Kidney capillary endothelial cell (primary cell): Measurements from ENCODE around the gene VSIG10L2.

ENCODE experiments used
- DNase-seq: peaks from one replicate; pipeline ENCODE4 v3.0.0-alpha.2; 2018; ENCODE audit warnings: low spot score

VSIG10L2 gene

GRCh38 chr11:125947419-125948277, 1.8 kb downstream of the VSIG10L2 start:
- no peak for DNase-seq

GRCh38 chr11:125948278-125949051, 2.6 kb downstream of the VSIG10L2 start:
- DNase-seq: no peak

- DNase-seq: no peak
Measured at GRCh38 chr11:125949271-125950177, 3.7 kb downstream of the VSIG10L2 start.

GRCh38 chr11:125950178-125950490, 4.3 kb downstream of the VSIG10L2 start:
- no peak for DNase-seq

GRCh38 chr11:125950696-125951651, 5.1 kb downstream of the VSIG10L2 start:
- no peak for DNase-seq

GRCh38 chr11:125951731-125952130, 5.9 kb downstream of the VSIG10L2 start:
- no peak for DNase-seq

- DNase-seq: no peak
Measured at GRCh38 chr11:125952559-125952958, 6.7 kb downstream of the VSIG10L2 start.

GRCh38 chr11:125952973-125953372, 7.1 kb downstream of the VSIG10L2 start:
- DNase-seq: no peak

- no peak for DNase-seq
Measured at GRCh38 chr11:125953401-125953935, 7.6 kb downstream of the VSIG10L2 start.

- no peak for DNase-seq
Measured at GRCh38 chr11:125954123-125954944, 8.5 kb downstream of the VSIG10L2 start.

GRCh38 chr11:125954945-125955640, 9.2 kb downstream of the VSIG10L2 start:
- no peak for DNase-seq

- DNase-seq: no peak
Measured at GRCh38 chr11:125955856-125956255, 10.0 kb downstream of the VSIG10L2 start.

GRCh38 chr11:125956391-125957134, 10.7 kb downstream of the VSIG10L2 start:
- no peak for DNase-seq

- no peak for DNase-seq
Measured at GRCh38 chr11:125957618-125958332, 11.9 kb downstream of the VSIG10L2 start.

- DNase-seq: no peak
Measured at GRCh38 chr11:125958872-125959400, 13.1 kb downstream of the VSIG10L2 start.

- DNase-seq: no peak
Measured at GRCh38 chr11:125959511-125959910, 13.7 kb downstream of the VSIG10L2 start.

- DNase-seq: no peak
Measured at GRCh38 chr11:125959931-125960330, 14.1 kb downstream of the VSIG10L2 start.

GRCh38 chr11:125960771-125961170, 14.9 kb downstream of the VSIG10L2 start:
- DNase-seq: no peak
